ENCODE measurements around the gene TBC1D5.
"Not testable (repeated sequence)": the region's sequence is repeated elsewhere in the genome, so short reads cannot be mapped to it uniquely, and the experiment has no call there.

Gene TBC1D5

DNA sequence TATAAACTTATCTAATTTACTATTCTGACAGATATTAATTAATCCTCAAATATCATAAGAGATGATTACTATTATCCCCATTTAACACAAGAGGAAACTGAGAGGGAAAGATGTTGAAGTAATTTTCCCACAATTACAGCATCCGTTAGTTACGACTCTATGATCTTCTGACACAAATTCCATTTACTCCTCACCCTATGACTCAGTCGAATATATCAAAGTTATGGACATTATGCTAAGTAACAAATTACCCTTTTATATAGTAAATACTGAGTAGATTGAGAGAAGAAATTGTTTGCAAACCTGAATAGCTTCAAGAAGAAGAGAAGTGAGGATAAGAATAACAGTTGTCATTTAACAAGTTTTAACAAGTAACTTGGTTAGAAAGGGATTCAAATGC lies 340.0 kb downstream of the TBC1D5 start:
- no peak overlapping the region for H3K4me3 ChIP-seq (ENCODE audit: low read length)
- DNase-seq (ENCODE audit: low read depth, low spot score) = no peak

DNA sequence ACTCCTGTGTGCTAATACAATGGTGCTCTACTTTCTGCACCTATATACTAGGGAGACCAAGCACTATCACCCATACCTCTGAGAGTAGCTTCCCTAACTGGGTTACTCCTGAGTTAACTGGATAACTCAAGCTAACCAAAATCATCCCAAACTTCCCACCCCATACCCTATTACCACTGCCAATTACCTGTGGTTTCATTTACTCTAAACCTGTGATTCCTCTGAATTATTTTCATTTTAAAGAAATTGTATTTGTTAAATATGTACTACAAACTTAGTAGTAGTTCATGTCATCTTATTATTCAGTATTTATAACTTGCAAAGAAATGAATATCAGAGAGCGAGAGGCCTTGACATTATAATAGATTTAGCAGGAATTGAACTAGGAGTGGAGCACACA lies 340.5 kb downstream of the TBC1D5 start:
- DNase-seq (ENCODE audit: low read depth, low spot score) = no peak
- no peak overlapping the region for H3K4me3 ChIP-seq (ENCODE audit: low read length)

DNA sequence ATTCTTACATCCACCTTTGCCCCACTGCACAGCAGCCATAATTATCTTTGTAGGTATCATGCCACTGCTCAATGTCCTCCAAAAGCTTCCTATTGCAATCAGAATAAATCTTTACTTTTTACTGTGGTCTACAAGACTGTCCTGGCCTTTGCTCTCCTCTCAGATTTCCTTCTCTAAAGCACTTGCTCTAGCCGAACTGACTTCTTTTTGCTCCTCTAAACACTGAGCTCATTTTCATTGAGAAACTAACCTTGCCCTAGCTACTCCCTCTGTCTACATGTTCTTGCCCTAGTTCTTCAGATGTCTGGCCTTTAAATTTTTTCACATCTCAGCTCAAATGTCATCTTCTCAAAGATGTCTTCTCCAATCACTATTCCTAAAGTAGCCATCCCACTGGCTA lies 342.8 kb downstream of the TBC1D5 start:
- no peak for DNase-seq (ENCODE audit: low read depth, low spot score)
- no peak overlapping the region for H3K4me3 ChIP-seq (ENCODE audit: low read length)

- DNase-seq (ENCODE audit: low read depth, low spot score) = no peak
- H3K4me3 ChIP-seq (ENCODE audit: low read length) = no peak overlapping the region
Observed at GRCh38 chr3:17398959-17399551, 343.4 kb downstream of the TBC1D5 start.

DNA sequence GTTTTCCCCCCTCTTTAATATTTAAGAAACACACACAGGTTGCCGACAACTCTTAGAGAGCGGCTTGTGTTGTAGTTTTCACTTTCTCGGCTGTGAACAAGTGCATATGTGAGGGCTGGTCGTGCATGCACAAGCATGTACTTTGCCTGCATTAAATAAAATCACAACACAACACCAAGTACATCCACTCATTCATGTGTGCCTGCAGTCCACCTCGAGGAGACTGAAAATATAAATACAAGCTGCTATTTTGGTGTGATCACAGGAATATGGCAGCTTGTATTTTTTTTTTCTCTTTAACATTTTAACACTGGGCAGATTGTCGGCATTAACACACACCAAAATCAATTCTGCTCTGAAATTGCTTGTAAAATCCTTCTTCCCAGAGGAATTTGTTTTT lies 346.4 kb downstream of the TBC1D5 start:
- no peak for DNase-seq (ENCODE audit: low read depth, low spot score)
- no peak overlapping the region for H3K4me3 ChIP-seq (ENCODE audit: low read length)

DNA sequence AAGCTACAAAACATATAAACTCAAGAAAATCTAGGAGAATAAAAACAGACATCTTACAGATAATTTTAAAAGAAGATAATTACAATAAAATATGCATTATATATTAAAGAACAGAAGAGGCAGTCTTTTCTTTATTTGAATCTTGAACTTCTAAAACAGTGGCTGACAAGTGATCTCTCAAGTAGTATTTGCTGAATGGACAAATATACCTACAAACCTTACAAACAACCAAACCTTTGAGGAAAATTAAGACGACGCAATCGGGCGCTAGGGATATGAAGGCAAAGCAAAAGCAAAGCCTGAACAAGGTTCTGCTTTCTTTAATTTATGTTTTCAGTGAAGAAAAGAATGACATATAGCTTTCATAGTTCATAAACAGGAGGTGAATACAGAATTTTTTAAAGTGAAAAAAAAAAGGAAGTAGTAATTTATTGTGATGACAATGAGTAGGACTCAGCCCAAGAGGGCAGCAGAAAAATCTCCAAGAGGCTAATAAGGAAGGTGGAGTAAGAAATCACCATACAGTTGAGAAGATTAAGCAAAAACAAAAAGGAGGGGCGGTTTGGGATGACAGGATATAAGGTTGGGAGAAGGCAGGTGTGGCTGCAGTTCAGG lies 347.8 kb downstream of the TBC1D5 start:
- DNase-seq (ENCODE audit: low read depth, low spot score) = no peak
- no peak overlapping the region for H3K4me3 ChIP-seq (ENCODE audit: low read length)

DNA sequence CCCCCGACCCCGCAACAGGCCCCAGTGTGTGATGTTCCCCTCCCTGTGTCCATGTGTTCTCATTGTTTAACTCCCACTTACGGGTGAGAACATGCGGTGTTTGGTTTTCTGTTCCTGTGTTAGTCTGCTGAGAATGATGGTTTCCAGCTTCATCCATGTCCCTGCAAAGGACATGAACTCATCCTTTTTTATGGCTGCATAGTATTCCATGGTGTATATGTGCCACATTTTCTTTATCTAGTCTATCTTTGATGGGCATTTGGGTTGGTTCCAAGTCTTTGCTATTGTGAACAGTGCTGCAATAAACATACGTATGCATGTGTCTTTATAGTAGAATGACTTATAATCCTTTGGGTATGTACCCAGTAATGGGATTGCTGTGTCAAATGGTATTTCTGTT lies 349.9 kb downstream of the TBC1D5 start:
- not testable (repeated sequence) for DNase-seq (ENCODE audit: low read depth, low spot score); H3K4me3 ChIP-seq (ENCODE audit: low read length)

- no peak for DNase-seq (ENCODE audit: low read depth, low spot score)
- H3K4me3 ChIP-seq (ENCODE audit: low read length) = no peak overlapping the region
Observed at GRCh38 chr3:17390785-17391184, 351.6 kb downstream of the TBC1D5 start.

DNA sequence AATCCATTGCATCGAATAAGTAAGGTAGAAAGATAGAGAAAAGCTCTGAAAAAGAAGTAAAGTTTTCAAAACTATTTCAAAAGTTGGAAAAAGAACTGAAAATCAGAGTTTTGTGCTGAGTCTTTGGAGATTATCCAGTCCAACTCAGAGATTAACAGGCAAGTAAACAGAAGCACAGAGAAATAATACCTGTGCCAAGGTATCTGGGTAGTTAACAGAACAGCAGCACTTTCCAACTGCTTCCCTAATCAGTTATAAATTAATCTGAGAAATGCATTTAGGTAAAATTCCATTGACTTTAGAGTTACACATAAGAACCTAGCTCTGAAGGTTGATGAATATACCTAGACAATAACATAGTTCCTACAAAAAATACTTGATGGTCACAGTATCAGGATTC lies 355.3 kb downstream of the TBC1D5 start:
- DNase-seq (ENCODE audit: low read depth, low spot score) = no peak
- no peak overlapping the region for H3K4me3 ChIP-seq (ENCODE audit: low read length)

DNA sequence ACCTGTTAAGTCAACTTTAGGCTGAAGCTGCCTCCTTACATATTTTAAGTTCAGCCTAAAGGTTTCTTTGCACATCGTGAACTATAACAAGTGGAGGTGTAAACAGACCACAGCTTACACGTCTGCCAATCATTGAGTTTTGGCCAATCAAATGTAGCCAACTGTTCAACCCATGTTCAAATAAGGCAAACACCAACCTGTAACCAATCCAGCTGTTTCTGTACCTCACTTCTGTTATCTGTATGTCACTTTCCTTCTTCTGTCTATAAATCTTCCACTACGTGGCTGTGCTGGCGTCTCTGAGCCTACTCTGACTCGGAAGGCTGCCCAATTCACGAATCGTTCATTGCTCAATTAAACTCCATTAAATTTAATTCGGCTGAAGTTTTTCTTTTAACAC lies 356.0 kb downstream of the TBC1D5 start:
- no peak for DNase-seq (ENCODE audit: low read depth, low spot score)
- no peak overlapping the region for H3K4me3 ChIP-seq (ENCODE audit: low read length)

GRCh38 chr3:17384567-17385296 lies 357.7 kb downstream of the TBC1D5 start:
- DNase-seq (ENCODE audit: low read depth, low spot score) = no peak
- no peak overlapping the region for H3K4me3 ChIP-seq (ENCODE audit: low read length)

- DNase-seq (ENCODE audit: low read depth, low spot score) = no peak
- H3K4me3 ChIP-seq (ENCODE audit: low read length) = no peak overlapping the region
Observed at GRCh38 chr3:17373304-17373703, 369.1 kb downstream of the TBC1D5 start.

GRCh38 chr3:17372362-17373210 lies 369.8 kb downstream of the TBC1D5 start:
- H3K4me3 ChIP-seq (ENCODE audit: low read length) = no peak overlapping the region
- no peak for DNase-seq (ENCODE audit: low read depth, low spot score)

DNA sequence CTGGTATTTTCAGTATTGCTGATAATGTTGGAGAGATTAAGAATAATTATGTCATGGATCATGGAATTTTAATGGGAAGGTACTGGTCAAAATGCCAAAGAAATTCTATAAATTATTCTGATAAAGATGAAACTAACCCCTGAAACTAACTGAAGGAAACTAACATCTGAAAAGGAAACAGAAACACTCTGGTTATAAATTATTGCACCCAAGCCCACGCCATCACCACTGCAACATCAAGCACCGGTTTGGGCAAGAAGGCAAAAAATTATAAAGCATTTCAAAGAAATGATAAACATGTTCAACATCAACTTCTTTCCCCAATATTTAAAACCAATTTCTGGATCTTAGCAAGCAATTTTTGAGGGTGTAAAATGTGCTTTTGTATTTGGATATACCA lies 372.5 kb downstream of the TBC1D5 start:
- H3K4me3 ChIP-seq (ENCODE audit: low read length) = no peak overlapping the region
- DNase-seq (ENCODE audit: low read depth, low spot score) = no peak

- DNase-seq (ENCODE audit: low read depth, low spot score) = no peak
Observed at GRCh38 chr3:17367171-17367570, 375.3 kb downstream of the TBC1D5 start.

DNA sequence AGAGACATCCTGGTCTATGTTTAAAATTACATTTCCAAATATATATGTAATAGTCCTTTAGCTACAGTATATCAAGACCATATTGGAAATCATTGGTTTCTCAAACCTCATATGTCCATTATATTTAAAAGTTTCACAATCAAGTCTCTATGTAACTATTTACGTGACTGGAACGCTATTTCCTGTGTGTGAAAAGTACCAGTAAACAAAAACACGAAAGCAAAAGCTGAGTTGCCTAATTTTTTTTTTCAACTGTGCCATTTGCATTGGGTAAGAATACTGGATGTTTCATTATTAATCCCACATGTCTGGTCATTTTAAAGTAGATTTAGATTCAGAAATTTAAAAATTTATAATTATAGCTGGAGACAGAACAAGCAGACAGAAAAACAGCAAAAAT lies 381.4 kb downstream of the TBC1D5 start:
- no peak overlapping the region for H3K4me3 ChIP-seq (ENCODE audit: low read length)
- no peak for DNase-seq (ENCODE audit: low read depth, low spot score)

More at GRCh38 chr3:17367171-17367570, 375.3 kb downstream of the TBC1D5 start:
- H3K4me3 ChIP-seq (ENCODE audit: low read length) = no peak overlapping the region

GRCh38 chr3:17359911-17360310 lies 382.5 kb downstream of the TBC1D5 start:
- DNase-seq (ENCODE audit: low read depth, low spot score) = no peak
- H3K4me3 ChIP-seq (ENCODE audit: low read length) = no peak overlapping the region

DNA sequence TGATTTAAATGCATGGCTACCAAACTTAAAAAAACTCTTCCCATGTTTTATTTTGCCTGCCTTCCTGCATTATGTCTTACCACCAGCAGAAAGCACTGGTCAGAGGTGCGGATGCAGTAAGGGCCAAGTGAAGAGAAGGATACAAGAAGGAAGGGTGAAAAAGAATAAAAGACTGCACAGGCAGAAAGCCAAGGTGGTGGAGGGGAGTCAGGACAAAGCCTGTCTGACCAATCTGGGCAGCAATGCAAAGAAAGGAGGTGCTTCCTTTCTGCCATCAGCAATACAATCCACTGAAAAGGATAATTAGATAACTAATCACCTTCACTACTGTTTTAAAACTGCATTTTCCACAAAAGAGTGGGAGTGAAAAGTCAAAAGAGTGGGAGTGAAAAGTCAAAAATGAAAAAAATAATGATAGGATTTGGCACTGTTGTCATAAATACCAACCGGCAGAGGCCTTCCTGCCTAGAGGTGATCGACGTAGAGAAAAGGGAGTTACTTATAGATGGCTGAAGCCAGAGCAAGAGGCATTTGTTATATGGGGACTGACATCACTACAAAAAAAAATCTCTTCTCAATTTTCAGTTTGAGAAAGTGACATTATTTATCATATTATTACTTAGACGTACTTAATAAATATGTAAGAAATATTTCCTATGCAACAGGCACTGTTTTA lies 385.3 kb downstream of the TBC1D5 start:
- DNase-seq (ENCODE audit: low read depth, low spot score) = no peak
- no peak overlapping the region for H3K4me3 ChIP-seq (ENCODE audit: low read length)

DNA sequence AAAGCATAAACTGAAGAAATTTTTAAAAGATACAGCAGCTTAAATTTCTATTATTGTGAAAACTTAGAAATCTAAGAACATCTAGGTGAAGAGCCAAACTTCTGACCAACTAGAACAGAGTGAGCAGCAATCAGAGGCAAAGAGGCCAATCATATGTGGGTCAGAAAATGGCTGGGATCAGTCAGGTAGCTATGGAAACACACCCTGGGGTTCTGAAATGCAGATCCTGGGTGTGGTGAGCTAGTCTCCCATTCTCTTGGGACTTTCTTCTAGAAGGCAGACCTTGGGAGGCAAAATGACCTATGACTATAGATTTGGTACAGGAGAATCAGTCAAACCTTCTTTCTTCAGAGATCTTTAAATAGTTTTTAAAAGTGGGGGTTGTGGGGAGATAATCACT lies 385.8 kb downstream of the TBC1D5 start:
- no peak for DNase-seq (ENCODE audit: low read depth, low spot score)
- no peak overlapping the region for H3K4me3 ChIP-seq (ENCODE audit: low read length)

Measured in Jurkat, Clone E6-1 (cell line).